Activated CD4-positive, alpha-beta T cell treated with anti-CD3 and anti-CD28 coated beads, Interleukin-10, Interleukin-2, amounts not matched to agents 100 ng/mL and 50 ng/mL, durations not matched to agents 16 hours and 8 hours (primary cell): ENCODE measurements around the gene MED29.
A peak's percentile ranks its signal among the peaks of the same experiment; 100 is the strongest.

Experiments
- DNase-seq: peaks from one replicate; pipeline ENCODE4 v3.0.0-alpha.2; 2020

Gene MED29

DNA sequence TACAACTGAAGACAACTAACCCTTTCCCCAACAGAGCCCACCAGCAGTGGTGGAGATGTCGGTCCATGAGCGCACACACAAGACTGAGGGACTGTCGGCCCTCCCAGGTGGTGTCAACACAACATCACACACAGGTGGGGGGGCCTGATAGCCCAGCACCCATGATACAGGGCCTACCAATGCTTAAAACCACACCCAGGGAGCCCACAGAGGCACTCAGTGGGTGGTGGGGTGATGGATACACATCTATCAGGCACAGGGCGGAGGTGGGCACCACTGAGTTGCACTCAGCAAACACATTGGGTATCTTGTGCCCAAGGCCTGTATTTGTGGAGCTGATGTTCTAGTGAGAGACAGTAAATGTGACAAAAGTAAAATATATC, 8.5 kb downstream of the MED29 start:
- DNase-seq, result no peak

DNA sequence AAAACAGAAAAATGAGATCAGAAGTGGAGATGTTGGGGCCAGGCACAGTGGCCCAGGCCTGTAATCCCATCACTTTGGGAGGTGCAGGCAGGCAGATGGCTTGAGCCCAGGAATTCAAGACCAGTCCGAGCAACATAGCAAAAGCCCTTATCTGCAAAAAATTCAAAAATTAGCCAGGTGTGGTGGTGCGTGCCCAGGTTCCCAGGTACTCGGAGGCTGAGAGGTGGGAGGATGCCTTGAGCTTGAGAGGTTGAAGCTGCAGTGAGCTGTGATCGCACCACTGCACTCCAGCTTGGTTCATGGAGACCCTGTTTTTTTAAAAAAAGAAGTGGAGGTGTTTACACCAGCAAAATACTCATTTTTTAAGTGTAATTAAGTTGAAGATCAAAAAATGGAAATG, 8.9 kb downstream of the MED29 start:
- no peak for DNase-seq

DNA sequence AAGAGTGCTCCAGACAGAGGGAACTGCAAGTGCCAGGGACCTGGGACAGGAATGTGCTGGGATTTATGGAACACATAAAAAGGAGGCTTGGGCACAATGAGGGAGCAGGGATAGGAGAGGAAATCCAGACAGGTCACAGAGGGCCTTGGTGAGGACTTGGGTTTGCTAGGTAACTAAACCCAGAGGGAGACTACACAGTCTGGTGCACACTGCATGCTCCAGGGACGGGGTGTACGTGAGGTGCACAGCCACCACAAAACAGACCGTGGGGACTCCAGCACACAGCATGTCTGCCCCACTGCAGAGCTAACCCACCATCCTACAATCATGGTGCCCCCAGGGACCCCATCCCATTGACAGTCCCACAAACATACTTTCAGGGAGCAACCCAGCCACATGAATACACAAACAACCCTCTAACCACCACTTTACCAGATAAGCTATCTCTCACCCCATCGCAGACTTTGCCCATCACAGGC, 9.9 kb downstream of the MED29 start:
- no peak for DNase-seq

DNA sequence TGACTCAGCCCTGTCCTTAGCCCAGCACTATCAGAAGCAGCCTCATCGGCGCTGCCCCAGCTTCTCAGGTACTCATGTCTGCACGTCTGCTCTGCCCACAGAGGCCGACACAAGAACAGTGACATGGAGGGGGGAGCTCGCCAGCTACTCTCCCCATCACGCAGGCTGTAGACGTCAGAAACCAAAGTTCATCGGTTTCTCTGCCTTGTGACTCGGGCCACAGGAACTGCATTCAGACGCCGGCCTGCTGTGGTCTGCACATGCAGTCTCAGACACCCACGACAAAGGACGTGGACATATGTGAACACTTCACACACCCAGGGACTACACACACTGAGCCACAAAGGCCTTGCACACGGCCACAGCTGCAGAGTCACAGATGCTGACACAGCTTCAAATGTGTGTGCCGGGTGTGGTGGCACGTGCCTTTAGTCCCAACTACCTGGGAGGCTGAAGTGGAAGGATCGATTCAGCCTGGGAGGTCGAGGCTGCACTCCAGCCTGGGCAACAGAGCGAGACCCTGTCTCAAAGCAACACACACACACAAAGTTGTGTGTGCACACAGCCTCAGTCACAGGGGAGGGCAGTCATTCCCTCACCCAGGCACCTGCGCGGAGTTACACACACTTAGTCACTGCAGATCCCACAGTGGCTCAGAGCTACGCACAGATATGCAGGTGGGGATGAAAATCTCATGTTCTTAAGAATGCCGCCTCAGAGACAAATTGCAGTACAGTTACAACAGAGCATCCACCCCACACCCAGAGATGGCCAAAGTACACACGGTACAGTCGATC, 10.6 kb downstream of the MED29 start:
- peak; percentile 91 for DNase-seq

DNA sequence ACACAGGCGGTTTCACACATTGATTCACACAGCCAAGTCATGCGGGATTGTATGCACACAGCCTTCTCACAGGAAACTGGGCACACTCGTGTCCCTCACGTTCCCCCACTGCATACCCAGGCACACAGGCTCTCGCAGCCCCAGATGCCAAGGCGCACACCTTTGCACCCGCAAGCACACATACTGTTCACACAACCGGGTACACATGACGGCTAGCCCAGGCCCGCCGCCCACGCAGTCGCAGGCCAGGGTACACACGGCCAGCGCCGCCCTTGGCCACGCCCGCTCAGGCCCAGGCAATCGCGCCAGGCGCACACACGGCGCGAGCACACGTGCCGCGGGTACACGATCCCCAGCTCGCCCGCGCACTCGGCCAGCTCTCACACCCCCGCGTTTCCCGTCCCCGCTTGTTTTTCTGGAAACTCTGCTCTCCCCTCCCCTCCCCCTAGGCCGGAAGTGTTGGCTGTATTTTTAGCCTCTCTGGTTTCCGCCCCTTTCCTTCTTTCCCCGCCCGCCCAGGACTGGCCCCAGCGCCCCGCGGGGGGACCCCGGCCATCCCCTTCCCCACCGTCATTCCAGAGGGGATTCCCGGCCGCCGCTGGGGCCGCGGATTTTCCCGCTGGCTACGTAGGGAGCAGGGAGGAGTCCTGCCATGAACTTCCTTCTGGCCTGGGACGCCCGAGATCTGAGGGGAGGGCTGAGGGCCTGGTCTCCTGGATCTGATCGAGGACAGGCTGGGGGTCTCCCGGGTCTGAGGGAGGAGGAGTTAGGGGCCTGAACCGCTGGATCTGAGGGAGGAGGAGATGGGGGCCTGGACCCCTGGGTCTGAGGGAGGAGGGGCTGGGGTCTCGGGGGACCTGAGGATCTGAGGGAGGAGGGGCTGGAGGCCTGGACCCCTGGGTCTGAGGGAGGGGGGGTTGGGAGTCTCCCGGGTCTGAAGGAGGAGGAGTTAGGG, 11.4 kb downstream of the MED29 start:
- DNase-seq, result peak; percentile 91

DNA sequence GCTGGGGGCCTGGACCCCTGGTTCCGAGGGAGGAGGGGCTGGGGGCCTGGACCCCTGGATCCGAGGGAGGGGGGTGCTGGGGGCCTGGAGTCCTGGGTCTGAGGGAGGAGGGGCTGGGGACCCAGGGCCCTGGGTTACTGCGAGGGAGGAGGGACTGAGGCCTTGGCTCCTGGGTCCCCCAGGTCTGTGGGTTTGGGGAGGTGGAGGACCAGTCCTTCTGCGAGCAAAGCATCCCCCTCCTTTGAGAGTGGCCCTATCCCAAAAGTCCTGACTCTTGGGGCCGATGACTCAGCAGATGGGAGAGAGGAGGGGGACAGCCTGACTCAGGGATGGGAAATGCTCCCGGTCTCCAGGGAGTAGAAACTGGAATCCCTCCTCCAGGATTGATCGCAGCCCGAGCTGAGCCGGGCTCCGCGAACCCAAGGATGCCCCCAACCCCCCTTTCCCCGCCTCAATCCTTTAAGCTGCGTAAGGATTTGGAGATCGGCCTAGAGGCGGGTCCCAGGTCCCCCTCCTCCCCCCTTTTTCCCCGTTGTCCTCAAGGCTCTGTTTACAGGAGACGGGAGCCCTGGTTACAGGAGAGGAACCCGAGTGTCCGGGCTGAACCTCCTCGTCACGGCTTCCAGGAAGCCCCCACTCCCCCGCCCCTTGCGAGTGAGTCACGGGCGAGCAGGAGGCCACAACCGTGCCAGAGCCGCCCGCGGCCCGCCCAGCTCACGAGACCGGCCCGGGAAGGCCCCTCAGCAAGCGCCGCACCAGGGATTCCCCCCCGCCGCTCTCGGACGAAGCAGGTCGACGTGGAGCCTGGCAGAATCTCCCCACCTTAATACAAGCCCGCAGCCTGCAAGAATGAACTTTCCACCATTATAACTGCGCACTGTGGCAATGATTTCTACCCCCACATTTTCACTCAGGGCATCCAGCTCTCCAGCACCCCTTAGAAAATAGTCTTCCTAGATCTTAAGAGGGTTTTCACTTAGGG, 12.4 kb downstream of the MED29 start:
- peak; percentile 95 for DNase-seq

DNA sequence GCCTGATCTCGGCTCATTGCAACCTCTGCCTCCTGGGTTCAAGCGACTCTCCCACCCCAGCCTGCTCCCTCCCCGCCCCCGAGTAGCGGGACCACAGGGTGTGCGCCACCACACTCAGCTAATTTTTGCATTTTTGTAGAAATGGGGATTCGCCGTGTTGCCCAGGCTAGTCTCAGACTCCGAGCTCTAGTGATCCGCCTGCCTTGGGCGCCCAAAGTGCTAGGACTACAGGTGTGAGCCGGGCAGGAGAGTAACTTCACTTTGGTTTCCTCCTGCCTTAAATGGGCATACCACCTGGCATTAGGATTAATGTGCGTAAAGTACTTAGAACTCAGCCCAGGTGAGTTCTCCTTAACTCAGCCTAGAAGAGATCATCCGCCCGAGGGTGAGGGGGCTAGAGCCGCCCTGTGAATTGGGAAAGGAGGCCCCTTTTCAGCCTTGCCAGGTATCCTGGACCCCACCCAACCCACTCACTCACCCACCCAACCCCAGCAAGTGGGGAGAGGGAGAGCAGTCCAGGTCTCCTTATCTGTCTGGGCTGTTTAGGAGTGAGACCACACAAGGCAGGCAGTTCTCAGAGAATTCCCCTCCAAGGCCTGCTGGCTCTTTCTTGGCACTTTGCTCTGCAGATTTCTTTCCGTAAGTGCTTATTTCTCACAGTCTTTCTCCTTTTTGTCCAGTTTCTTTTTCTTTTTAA, 14.2 kb downstream of the MED29 start:
- DNase-seq, result no peak

DNA sequence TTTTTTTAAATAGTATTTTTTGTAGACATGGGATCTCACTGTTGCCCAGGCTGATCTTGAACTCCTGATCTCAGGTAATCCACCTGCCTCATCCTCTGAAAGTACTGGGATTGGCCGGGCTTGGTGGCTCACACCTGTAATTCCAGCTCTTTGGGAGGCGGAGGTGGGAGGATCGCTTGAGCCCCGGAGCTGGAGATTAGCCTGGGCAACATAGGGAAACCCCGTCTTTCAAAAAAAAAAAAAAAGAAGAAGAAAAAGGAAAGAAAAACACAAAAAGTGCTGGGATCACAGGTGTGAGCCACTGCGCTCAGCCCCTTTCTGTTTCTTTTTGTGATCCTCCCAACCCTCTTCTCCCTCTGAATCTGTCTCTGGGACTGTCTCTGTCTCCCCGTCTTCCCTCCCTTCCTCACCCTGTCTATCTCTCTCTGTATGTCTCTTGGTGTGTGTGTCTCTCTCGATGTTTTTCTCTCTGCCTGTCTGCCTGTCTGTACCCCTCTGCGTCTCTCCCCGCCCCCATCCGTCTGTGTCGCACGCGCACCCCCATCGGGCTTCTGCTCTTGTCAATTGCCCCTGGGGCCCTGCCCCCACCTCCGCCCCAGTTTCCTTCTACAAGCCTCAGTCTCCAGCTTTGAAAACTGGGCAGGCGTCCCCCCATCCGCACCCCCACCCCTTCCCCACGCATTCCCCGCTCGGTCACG, 14.9 kb downstream of the MED29 start:
- peak; percentile 89 for DNase-seq

DNA sequence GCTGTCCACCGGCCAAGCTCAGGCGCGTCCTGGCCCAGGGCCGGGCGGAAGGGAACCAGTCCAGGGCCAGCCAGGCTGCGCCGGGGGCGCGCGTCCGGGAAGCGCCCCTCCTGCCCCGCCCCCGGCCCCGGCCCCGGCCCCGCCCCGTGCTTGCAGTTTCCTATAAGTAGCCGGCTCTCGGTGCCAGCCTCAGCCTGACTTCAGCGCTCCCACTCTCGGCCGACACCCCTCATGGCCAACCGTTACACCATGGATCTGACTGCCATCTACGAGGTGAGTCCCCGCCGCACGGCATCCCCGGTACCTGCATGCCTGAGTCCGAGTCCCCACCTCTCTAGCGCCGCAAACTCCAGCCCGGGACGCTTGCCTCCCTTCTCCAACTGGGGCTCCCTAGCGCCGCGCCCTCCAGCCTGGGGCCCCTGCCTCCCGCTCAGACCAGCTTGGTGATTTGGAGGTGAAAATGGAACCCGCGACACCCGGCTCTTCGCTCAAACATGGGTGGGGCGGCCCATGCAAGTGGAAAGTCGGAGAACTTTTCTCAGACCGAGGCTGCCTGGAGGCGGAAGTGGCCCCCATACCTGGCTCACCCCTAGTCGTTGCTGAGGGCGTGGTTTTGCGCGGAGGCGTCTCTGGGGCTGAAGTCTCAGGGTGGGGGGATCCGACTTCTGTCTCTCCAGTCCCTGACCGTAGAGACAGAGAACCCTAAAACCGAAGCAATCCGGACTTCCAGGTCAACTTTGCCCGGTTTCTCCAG, 15.7 kb downstream of the MED29 start, which contains the start of gene ZFP36:
Gene ZFP36, plus strand, starts transcription at position 192 of the 754 bp plus-strand sequence. Its CDS starts 58 bp downstream, at position 250.
- DNase-seq, result peak; percentile 93

DNA sequence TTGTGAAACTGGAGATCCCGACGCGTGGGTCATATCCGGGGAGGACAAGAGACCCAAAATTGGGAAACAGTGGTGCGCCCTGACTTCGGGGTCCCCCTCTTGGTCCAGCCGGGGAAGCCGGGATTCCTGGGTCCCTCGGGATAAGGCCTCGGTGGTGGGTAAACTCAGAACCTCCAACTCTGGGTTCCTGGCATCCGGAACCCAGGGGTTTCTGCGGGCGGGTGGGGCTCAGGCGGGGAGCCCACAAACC, 16.2 kb downstream of the MED29 start:
- no peak for DNase-seq

DNA sequence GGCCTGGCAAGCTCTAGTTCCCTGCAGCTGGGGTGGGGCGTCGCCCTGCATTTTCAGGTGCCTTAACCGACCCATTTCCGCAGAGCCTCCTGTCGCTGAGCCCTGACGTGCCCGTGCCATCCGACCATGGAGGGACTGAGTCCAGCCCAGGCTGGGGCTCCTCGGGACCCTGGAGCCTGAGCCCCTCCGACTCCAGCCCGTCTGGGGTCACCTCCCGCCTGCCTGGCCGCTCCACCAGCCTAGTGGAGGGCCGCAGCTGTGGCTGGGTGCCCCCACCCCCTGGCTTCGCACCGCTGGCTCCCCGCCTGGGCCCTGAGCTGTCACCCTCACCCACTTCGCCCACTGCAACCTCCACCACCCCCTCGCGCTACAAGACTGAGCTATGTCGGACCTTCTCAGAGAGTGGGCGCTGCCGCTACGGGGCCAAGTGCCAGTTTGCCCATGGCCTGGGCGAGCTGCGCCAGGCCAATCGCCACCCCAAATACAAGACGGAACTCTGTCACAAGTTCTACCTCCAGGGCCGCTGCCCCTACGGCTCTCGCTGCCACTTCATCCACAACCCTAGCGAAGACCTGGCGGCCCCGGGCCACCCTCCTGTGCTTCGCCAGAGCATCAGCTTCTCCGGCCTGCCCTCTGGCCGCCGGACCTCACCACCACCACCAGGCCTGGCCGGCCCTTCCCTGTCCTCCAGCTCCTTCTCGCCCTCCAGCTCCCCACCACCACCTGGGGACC, 16.6 kb downstream of the MED29 start:
- DNase-seq, result peak; percentile 83

DNA sequence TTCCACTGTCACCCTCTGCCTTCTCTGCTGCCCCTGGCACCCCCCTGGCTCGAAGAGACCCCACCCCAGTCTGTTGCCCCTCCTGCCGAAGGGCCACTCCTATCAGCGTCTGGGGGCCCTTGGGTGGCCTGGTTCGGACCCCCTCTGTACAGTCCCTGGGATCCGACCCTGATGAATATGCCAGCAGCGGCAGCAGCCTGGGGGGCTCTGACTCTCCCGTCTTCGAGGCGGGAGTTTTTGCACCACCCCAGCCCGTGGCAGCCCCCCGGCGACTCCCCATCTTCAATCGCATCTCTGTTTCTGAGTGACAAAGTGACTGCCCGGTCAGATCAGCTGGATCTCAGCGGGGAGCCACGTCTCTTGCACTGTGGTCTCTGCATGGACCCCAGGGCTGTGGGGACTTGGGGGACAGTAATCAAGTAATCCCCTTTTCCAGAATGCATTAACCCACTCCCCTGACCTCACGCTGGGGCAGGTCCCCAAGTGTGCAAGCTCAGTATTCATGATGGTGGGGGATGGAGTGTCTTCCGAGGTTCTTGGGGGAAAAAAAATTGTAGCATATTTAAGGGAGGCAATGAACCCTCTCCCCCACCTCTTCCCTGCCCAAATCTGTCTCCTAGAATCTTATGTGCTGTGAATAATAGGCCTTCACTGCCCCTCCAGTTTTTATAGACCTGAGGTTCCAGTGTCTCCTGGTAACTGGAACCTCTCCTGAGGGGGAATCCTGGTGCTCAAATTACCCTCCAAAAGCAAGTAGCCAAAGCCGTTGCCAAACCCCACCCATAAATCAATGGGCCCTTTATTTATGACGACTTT, 17.4 kb downstream of the MED29 start:
- peak; percentile 26 for DNase-seq

DNA sequence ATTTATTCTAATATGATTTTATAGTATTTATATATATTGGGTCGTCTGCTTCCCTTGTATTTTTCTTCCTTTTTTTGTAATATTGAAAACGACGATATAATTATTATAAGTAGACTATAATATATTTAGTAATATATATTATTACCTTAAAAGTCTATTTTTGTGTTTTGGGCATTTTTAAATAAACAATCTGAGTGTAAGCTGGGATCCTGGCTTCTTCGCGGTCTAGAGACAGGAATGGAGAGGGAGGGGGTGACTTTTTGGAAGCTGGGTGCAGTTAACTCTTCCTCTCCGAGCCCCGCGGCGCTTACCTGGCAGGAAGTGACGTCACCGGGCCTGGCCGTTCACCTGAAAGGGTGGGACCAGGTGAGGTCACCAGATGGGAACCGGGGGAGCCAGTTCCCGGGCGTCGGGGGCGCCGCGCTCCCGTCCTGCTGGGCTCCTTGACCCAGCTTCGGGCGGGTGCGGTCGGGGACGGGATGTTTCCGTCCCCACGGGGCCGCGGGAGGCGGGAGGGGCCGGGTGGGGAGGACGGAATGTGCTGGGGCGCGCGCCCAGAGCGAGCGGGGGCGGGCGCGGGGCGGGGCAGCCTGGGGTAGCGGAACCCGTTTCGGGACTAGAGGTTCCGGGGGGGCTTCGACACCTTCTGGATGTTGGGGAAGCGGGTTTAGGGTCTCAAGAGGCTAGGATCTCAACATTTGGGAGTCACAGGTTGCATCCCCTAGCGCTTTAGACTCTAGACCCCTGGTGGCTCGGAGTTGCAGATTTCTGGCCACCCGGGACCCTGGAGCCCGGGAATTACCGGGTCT, 18.2 kb downstream of the MED29 start:
- DNase-seq, result peak; percentile 87

DNA sequence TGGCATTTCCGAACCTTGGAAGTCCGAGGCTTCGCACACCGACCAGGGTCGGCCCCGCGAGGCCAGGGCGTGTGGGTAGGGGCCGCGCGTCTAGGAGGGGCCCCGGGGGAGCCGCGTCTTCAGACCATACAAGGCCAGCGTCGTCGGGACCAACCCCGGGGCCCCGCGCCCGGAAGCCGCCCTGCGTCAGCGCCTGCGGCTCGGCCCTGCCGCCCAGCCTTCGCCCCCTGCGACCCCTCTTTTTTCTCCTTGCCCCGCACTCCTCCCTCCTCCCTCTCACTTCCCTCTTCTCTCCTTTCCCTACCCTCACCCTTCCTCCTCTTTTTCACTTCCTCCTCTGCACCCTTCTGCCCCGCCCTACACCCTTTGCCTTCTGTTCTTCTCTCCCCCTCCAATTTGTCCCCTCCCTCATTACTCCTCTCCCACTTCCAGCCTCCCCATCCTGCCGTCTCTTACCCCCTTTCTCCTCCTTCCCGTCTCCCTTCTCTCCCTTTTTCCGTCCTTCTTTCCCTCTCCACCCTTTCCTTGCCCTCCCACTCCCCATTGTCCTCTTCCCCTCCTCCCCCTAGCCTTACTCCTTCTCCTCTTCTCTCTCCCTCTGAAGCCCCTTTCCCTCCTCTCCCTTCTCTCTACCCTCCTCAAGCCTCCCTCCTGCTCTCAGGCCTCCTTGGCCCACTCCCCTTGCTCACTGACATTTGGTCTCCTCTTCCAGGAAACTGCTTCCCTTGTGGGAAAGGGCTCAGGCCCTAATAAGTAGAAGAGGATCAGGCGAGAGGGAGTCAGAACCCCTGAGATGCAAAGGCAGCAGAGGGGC, 19.0 kb downstream of the MED29 start:
- peak; percentile 72 for DNase-seq

DNA sequence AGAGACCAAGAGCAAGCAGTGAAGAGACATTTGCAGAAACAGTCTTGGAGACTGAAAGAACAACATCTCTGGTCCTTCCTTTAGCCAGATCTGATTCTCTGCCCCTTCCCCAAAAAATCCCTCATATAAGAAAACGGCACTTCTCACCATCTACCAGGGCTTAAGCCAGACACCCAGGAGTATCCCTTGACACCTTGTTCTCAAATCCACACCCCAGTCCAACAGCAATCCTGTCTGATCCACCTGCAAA, 19.6 kb downstream of the MED29 start:
- no peak for DNase-seq

DNA sequence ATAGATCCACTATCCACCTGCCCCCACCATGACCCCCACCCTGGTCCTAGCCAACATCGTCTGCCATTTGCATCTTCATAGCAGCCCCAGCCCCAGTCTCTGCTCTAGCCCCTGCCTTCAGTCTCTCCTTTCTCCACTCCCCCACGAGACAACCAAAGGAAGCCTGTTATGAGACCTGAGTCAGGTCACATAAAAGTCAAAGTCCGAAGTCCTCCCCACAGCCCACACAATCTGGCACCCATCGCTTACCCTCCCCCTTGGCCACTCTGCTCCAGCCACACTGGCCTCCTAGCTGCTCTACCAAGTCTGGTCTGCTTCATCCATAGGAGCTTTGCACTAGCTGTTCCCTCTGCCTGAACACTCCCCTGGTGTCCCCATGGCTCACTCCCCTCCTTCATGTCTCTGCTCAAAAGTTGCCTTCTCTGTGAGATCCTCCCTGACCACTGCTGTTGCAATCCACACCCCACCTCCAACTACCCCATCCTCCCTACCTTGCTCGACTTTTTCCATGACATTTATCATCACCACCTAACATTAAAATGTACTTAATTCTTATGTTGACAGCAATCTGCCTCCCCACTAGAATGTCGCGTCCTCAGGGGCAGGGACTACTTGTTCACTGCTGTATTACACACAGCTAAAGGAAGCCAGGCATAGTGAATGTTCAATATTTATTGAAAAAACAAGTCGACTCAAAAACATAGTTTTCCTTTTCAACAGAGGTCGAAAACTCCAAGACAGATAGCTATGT, 20.1 kb downstream of the MED29 start:
- no peak for DNase-seq

DNA sequence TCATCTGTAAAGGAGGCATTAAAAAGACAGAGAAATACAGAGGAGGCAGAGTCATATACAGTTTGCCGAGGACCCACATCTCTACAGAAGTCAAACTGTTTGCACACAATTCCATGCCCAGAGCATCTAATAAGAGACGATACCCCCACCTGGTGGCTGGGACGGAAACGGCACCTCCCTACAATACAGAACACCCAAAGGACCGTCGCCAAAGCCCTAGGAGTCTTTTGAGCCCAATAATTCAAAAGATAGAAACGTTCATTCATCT, 20.6 kb downstream of the MED29 start:
- DNase-seq, result peak; percentile 93
